PFSK-1 (cell line): ENCODE results near the gene KLF17.

Experiments
- FOXP2 ChIP-seq: optimal IDR thresholded peaks from 2 replicates; pipeline ENCODE3; 2011; ENCODE audit warnings: borderline replicate concordance, control low read depth, inconsistent platforms; ENCODE audit not compliant: insufficient read depth; ENCODE audit errors: extremely low read length, extremely low read depth
- POLR2AphosphoS5 ChIP-seq: IDR thresholded peaks from 2 replicates; pipeline ENCODE4 v1.6.1; 2012; ENCODE audit warnings: low read depth, mild to moderate bottlenecking, control low read depth, low read length, moderate library complexity
- SIN3A ChIP-seq: IDR thresholded peaks from 2 replicates; pipeline ENCODE4 v1.6.1; 2012; ENCODE audit warnings: mild to moderate bottlenecking, low read length, moderate library complexity, borderline replicate concordance; ENCODE audit not compliant: insufficient read depth
- TAF1 ChIP-seq: IDR thresholded peaks from 2 replicates; pipeline ENCODE4 v1.6.1; 2012; ENCODE audit warnings: low read length, control low read depth, borderline replicate concordance; ENCODE audit not compliant: insufficient read depth
- TF ChIP-seq, protein P1 (sequence below), 2 experiments: IDR thresholded peaks; 2 replicates each; pipeline versions ENCODE4 v1.6.1 to v1.8.0; 2011 to 2012; ENCODE audit warnings: low read depth in 2 of 2, low read length in 2 of 2, control low read depth in 1 of 2, inconsistent platforms in 1 of 2, mild to moderate bottlenecking in 1 of 2, moderate library complexity in 1 of 2; ENCODE audit not compliant: insufficient read depth in 1 of 2

The KLF17 gene

DNA sequence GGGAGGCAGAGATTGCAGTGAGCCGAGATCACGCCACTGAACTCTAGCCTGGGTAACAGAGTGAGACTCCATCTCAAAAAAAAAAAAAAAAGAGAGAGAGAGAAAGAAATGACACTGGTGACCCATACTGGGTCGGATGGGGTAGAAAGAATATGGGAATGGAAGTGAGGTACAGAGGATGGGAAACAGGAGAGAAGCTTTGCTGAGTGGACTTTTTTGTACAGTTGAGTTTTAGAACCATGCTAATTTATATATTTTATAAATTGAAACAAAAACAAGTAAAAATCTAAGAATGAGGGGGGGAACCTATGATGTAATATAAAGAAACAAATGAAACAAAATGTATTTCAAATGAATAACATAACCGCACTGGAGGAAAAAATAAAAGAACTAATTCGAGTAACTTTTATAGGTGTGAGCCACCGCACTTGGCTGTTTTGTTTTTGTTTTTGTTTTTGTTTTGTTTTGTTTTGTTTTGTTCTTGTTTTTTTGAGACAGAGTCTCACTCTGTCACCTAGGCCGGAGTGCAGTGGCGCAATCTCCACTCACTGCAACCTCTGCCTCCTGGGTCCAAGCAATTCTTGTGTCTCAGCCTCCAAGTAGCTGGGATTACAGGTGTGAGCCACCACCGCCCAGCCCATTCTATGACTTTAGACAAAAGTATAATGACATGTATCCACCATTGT is 18.3 kb upstream of the KLF17 start:
- TF ChIP-seq TAF1 (no peak), POLR2AphosphoS5 (no peak), FOXP2 (no peak), SIN3A (no peak)
- TF ChIP-seq, protein P1, sequence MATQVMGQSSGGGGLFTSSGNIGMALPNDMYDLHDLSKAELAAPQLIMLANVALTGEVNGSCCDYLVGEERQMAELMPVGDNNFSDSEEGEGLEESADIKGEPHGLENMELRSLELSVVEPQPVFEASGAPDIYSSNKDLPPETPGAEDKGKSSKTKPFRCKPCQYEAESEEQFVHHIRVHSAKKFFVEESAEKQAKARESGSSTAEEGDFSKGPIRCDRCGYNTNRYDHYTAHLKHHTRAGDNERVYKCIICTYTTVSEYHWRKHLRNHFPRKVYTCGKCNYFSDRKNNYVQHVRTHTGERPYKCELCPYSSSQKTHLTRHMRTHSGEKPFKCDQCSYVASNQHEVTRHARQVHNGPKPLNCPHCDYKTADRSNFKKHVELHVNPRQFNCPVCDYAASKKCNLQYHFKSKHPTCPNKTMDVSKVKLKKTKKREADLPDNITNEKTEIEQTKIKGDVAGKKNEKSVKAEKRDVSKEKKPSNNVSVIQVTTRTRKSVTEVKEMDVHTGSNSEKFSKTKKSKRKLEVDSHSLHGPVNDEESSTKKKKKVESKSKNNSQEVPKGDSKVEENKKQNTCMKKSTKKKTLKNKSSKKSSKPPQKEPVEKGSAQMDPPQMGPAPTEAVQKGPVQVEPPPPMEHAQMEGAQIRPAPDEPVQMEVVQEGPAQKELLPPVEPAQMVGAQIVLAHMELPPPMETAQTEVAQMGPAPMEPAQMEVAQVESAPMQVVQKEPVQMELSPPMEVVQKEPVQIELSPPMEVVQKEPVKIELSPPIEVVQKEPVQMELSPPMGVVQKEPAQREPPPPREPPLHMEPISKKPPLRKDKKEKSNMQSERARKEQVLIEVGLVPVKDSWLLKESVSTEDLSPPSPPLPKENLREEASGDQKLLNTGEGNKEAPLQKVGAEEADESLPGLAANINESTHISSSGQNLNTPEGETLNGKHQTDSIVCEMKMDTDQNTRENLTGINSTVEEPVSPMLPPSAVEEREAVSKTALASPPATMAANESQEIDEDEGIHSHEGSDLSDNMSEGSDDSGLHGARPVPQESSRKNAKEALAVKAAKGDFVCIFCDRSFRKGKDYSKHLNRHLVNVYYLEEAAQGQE (IDR thresholded peaks at IDR 0.05; ENCODE audit: insufficient read depth in 1 of 2, low read depth in 2 of 2, low read length in 2 of 2), result no peak

DNA sequence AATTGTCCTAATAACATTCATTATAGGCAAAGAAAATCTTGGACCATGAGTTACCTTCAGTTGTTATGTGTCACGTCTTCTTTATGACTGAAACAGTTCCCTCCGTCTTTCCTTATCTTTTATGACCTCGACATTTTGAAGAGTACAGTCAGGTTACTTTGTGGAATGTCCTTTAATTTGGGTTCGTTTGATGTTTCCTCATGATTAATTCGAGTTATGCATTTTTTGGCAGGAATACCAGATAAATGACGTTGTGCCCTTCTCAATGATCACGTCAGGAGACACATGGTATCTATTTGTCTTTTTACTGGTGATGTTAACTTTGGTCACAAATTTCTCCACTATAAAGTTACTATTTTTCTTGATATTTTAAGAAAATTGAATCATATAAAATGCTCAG is 17.3 kb upstream of the KLF17 start:
- no peak for TF ChIP-seq TAF1
- TF ChIP-seq SIN3A, result no peak
- TF ChIP-seq FOXP2, result no peak
- TF ChIP-seq POLR2AphosphoS5, result no peak
- TF ChIP-seq, protein P1 (IDR thresholded peaks at IDR 0.05; ENCODE audit: insufficient read depth in 1 of 2, low read depth in 2 of 2, low read length in 2 of 2), result no peak

DNA sequence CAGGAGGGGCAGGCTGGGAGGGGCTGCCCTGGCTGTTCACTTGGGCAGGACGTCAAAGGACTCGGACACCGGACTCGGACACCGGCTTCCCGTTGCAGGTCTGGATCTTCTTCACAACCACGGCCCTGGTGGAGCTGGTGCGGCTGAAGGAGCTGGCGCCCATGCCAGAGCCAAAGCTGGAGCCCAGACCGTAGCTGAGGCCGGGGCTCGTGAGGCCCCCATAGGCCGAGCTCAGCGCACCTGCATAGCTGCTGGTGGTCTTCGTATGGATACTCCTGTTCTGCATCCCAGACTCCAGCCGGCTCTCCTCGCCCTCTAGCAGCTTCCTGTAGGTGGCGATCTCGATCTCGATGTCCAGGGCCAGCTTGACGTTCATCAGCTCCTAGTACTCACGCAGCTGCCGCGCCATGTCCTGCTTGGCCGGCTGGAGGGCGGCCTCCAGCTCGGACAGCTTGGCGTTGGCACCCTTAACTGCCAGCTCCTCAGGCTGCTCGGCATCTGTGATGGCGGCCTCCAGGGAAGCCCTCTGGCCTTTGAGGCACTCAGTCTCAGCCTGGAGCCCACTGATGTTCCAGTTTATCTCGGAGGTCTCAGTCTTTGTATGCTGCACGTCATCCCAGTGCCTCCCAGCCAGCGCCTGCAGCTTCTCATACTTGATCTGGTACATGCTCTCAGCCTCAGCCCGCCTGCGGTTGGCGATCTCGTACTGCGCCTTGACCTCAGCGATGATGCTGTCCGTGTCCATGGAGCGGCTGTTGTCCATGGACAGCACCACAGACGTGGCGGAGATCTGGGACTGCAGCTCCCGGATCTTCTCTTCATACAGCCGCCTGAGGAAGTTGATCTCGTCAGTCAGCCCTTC is 15.1 kb upstream of the KLF17 start:
- no peak for TF ChIP-seq POLR2AphosphoS5
- no peak for TF ChIP-seq SIN3A
- no peak for TF ChIP-seq FOXP2
- TF ChIP-seq TAF1, result no peak
- TF ChIP-seq, protein P1 (IDR thresholded peaks at IDR 0.05; ENCODE audit: insufficient read depth in 1 of 2, low read depth in 2 of 2, low read length in 2 of 2), result no peak

DNA sequence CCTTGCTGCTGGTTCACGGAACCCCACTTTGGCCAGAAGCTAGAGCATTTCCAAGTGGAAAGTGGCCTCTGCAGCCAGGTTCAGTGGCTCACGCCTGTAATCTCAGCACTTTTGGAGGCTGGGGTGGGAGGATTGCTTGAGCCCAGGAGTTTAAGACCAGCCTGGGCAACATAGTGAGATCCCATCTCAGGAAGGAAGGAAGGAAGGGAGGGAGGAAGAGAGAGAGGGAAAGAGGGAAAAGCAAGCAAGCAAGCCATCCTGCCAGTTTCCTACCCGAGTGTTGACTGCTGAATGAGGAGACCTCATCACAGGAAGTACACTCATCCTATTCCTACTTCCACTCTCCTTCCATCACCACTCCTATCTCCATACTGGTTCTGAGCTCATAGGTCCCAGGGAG is 12.8 kb upstream of the KLF17 start:
- TF ChIP-seq TAF1, result no peak
- TF ChIP-seq SIN3A, result no peak
- TF ChIP-seq POLR2AphosphoS5, result no peak
- TF ChIP-seq FOXP2, result no peak
- TF ChIP-seq, protein P1 (IDR thresholded peaks at IDR 0.05; ENCODE audit: insufficient read depth in 1 of 2, low read depth in 2 of 2, low read length in 2 of 2), result no peak
